ENCODE data around the gene FUT6.
"Not testable (repeated sequence)": the region's sequence is repeated elsewhere in the genome, so short reads cannot be mapped to it uniquely, and the experiment has no call there.

The FUT6 gene

GRCh38 chr19:5851302-5851701 lies 11.8 kb upstream of the FUT6 start, which contains the start of gene FUT3:
FUT3 (minus strand) TSS chr19:5851449.
- DNase-seq (ENCODE audit: extremely low spot score) = no peak
- TF ChIP-seq CTCF (IDR thresholded peaks at IDR 0.05; ENCODE audit: control extremely low read depth, extremely low read depth, low read depth, missing control alignments) = no peak
- CTCF ChIA-PET = no interaction called here
- POLR2A ChIA-PET = no interaction called here

GRCh38 chr19:5850743-5851293 lies 11.3 kb upstream of the FUT6 start:
- ChIA-PET POLR2A (no interaction called here), CTCF (no interaction called here)
- TF ChIP-seq CTCF (IDR thresholded peaks at IDR 0.05; ENCODE audit: control extremely low read depth, extremely low read depth, low read depth, missing control alignments) = no peak
- DNase-seq (ENCODE audit: extremely low spot score) = no peak

DNA sequence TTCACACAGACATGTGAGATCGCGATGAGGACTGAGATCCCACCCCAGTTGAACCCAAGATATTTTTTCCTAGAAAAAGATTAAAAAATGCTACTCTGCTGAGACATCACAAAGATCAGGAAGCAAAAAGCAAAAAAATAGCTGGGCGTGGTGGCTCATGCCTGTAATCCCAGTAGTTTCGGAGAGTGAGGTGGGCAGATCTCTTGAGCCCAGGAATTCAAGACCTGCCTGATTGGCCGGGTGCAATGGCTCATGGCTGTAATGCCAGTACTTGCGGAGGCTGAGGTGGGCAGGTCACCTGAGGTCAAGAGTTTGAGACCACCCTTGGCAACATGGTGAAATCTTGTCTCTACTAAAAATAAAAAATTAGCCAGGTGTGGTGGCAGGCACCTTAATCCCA lies 10.7 kb upstream of the FUT6 start:
- ChIA-PET POLR2A (no interaction called here), CTCF (no interaction called here)
- no peak for TF ChIP-seq CTCF (IDR thresholded peaks at IDR 0.05; ENCODE audit: control extremely low read depth, extremely low read depth, low read depth, missing control alignments)
- DNase-seq (ENCODE audit: extremely low spot score) = no peak

- CTCF ChIA-PET; POLR2A ChIA-PET; DNase-seq (ENCODE audit: extremely low spot score): not testable (repeated sequence)
Observed at GRCh38 chr19:5848621-5849020, 9.1 kb upstream of the FUT6 start.

DNA sequence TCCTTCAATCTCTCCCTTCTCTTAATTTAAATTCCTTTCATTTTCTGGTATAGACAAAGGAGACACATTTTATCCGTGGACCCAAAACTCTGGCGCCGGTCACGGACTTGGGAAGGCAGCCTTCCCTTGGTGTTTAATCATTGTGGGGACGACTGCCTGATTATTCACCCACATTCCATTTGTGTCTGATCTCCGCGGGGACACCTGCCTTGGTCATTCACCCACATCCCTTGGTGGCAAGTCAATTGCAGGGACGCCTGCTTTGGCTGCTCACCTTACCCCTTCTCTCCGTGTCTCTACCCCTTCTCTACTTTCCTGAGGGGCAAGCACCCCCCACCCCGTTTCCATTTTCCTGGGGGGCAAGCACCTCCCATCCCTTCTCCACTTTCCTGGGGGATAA lies 8.3 kb upstream of the FUT6 start:
- DNase-seq (ENCODE audit: extremely low spot score); POLR2A ChIA-PET; CTCF ChIA-PET: not testable (repeated sequence)

- TF ChIP-seq CTCF (IDR thresholded peaks at IDR 0.05; ENCODE audit: control extremely low read depth, extremely low read depth, low read depth, missing control alignments) = no peak
- CTCF ChIA-PET = interaction anchor here (1.1 kb wide), 1 partner anchor 178 kb away, joined by 3 read pairs; no protein-coding TSS in a partner anchor
- POLR2A ChIA-PET = no interaction called here
- no peak for DNase-seq (ENCODE audit: extremely low spot score)
Observed at GRCh38 chr19:5844456-5845433, 5.2 kb upstream of the FUT6 start.

- TF ChIP-seq CTCF (IDR thresholded peaks at IDR 0.05; ENCODE audit: control extremely low read depth, extremely low read depth, low read depth, missing control alignments) = no peak
- no peak for DNase-seq (ENCODE audit: extremely low spot score)
- ChIA-PET CTCF (interaction anchor here (1.1 kb wide), 1 partner anchor 39 kb away, joined by 3 read pairs; the partner anchor contains the start of gene NRTN), POLR2A (no interaction called here)
Observed at GRCh38 chr19:5843295-5843927, 3.9 kb upstream of the FUT6 start.

DNA sequence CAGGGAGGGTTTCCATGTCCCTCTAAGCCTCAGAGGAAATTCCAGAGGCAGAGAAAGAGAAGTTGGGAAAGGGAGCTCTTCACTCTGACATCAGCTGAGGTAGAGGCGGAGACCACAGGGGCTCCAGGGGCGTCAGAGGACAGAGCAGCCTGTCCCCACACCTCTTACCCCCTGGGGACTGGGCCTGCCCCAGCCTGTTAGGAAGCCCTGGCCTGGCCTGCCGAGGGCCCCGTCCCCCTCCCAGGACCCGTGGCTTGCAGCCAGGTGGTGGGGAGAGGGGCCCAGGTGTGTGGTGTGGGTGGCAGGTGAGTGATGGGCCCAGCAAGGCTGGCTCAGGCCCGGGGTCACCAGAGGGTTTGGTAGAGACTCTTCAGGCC lies 2.2 kb upstream of the FUT6 start:
- DNase-seq (ENCODE audit: extremely low spot score); POLR2A ChIA-PET: not testable (repeated sequence)
- CTCF ChIA-PET = interaction anchor here (2.2 kb wide), 1 partner anchor 13 kb away, joined by 5 read pairs; no protein-coding TSS in a partner anchor
